IPS DF 19.7 (cell line): ENCODE measurements around the gene NR3C2.
"Not testable (repeated sequence)": the region's sequence is repeated elsewhere in the genome, so short reads cannot be mapped to it uniquely, and the experiment has no call there.

Experiments
- DNase-seq: peaks from one replicate; pipeline ENCODE4 v3.0.0-alpha.2; 2013; ENCODE audit warnings: low read depth, low spot score

The NR3C2 gene

DNA sequence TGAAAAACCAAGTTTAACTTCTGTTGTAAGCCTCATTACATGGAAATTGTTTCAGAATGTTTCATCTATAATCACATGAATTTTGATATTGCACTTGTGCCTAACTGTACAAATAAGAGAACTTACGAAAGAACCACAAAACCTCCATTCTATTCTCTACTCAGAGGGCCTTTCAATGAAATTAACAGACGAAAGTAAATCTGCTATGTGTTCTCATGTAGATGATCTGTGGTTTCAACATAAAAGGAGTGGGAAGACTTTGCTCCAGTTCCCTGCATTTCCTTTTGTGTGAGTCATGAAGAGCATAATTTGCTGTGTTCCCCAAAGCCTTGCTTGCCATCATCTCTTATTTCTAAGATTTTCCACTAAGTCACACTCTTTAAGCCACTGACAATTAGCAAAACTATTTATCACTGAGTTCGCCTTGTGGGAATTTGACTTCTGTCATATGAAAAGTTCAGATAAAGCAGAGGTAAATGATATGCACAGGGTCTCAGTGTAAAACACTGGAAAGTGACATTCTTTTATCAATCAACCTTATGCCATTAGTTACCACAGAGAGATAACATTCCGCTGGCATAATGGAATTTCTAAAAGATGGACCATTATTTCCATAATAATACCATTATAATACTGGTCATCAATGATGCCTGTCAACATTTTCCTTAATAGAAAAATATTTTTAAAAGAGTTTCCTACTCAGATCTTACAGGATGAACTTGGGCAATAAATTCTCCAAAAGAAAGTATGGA lies 329.8 kb downstream of the NR3C2 start:
- no peak for DNase-seq

- no peak for DNase-seq
Observed at GRCh38 chr4:148110169-148110568, 332.0 kb downstream of the NR3C2 start.

GRCh38 chr4:148109216-148109615 lies 333.0 kb downstream of the NR3C2 start:
- no peak for DNase-seq

GRCh38 chr4:148108766-148109165 lies 333.4 kb downstream of the NR3C2 start:
- DNase-seq, result no peak

- DNase-seq, result no peak
Observed at GRCh38 chr4:148103597-148104355, 338.4 kb downstream of the NR3C2 start.

- DNase-seq, result no peak
Observed at GRCh38 chr4:148101790-148102189, 340.4 kb downstream of the NR3C2 start.

DNA sequence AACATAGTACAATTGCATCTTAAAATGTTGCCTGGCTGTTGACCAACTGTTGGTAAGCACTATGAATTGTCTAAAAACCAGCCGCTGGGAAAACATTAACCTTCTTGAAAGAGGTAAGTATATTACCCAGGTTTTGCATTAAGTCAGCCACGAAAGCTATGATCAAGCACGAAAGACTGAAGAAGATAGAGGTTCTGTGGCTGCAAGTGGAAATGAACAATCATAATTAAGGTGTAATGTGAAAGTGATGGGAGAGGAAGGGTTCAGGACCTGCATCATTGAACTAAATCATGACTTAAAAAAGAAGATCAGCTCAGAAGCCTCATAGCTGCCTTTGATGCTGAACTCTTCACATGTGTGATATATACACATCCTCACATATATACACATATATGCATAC lies 341.0 kb downstream of the NR3C2 start:
- no peak for DNase-seq

GRCh38 chr4:148097801-148098200 lies 344.4 kb downstream of the NR3C2 start:
- DNase-seq, result peak; percentile 33

DNA sequence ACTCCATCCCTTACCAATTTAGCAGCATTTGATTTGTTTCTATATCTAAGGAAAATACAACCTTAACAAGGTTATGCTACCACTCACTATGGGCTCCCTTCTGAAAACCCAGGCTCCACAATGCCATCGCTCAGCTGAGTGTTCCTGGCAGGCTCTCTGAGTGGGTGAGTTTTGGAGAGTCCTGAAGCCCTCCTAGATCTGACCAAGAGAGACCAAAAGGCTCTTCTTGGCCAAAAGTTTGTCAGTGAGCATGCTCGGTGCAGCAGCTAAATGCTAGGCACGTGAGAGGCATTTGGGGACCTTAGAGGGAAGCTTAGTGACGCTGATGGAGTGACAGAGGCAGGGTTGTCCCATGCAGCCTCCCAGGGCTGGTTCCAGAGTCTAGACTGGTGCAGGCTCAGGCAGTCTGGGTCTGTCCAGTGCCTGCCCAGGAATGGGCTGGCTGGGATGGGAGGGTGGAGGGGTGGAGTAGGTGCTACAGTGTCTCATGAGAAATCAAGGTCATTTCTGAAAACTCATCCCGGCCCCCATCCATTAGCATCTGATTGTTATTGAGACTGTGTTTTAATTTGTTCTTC lies 346.8 kb downstream of the NR3C2 start:
- DNase-seq, result no peak

DNA sequence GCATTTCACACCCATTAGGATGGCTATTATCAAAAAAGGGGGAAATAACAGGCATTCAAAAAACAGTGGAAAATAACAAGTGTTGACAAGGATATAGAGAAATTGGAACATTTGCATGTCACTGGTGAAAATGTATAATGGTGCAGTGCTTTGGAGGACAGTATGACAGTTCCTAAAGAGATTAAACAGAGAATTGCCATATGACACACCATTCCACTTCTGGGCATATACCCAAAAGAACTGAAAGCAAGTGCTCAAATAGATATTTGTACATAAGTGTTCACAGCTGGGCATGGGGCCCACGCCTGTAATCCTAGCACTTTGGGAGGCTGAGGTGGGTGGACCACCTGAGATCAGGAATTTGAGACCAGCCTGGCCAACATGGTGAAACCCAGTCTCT lies 348.1 kb downstream of the NR3C2 start:
- no peak for DNase-seq

DNA sequence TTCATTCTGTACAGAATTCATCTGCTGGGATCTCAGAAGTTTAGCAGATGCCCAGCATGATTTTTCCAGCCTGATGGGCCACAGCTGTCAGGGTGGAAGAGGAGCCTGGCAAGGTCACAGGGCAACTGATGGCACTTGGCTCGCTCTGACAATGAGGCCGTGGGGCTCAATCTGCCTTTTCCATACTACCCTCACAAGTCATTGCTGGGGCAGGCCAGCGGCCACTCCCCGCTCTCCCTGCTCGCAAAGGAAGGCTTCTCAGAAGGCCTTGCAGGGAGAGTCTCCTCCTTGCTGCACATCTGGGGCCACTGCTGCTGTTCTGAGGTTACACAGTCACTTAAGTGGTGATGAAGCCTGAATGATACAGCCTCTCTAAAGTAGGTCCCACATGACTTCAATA lies 349.1 kb downstream of the NR3C2 start:
- no peak for DNase-seq

- DNase-seq, result no peak
Observed at GRCh38 chr4:148092316-148093014, 349.7 kb downstream of the NR3C2 start.

DNA sequence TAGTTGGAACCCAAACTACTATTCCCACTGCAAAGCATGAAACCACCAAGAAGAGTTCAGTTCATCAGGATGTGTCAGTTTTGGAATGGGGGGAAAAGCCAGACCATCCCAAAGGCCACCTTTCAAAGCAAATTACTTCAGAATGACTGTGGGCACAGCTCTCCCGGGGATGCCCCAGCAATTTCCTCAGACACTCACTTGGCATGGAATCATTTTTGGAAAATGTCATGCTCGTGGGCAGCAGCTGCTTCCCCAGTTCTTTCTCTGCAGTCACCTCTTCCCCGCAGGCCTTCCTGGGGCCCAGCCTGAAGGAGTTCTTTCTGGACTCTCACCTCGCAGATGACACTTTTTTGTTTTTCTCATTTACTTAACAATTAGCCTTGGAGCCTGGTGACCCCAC lies 350.3 kb downstream of the NR3C2 start:
- DNase-seq, result no peak

DNA sequence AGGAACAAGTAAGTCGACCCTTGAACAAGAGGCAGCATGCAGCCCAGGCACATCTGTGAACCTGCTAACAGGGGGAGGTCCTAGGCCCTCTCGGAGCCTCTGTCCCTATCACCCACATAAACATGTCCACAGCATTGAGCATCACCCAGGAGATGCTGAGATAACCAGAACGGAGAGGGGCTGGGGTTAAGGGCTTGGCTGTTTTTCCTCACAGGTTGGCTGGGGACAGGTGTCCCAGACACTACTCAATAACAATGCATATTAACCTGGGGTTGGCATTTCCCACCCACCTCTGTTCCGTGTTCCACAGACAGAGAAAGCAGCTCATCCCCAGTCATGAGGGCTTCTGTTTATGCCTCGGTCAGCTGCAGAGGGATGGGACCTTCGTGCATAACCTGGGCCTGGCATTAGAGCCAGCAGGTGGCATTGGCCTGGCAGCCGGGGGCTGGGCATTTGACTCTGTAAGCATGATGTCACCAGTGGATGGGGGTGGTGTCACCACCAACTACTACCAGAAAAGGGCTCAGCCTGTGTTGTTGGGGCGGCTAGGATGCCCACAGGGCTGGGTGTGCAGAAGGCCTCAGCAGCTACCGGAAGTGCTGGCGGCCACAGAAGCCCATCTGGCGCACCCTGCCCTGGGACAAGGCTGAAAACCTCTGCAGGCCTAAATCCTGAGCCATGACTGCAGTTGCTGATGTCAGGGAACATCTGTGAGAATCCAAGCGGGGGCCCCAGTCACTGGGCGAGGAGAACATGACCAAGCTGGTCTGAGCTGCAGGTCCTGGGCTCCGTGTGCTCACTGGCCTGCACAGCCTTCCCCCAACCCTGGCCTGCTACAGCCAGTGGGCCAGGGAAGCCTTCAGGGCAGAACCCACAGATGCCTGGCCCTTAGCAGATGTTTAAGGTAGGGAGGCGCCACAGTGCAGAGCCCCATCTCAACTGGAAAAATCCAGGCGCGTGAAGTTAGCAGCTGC lies 351.4 kb downstream of the NR3C2 start:
- no peak for DNase-seq

- no peak for DNase-seq
Observed at GRCh38 chr4:148090029-148090428, 352.2 kb downstream of the NR3C2 start.

DNA sequence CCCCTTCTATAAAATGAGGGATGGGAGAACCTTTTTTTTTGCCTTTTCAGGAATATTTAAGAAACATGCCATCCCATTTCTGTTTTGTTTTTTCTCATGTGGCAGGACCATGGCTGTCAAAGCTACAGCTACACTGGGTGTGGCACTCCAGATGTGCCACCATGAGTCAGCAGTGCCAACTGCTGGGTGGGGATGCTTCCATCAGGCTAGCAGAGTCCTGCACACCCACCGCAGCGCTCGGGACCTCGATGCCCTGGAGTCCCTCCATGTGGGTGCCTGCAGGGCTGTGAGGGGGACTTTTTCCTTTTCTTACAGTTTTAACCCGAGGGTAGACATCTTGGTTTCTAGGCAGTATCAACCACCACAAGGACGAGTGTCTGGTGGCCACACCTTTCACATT lies 352.6 kb downstream of the NR3C2 start:
- DNase-seq, result no peak

- not testable (repeated sequence) for DNase-seq
Observed at GRCh38 chr4:148083073-148083472, 359.1 kb downstream of the NR3C2 start.

- DNase-seq, result no peak
Observed at GRCh38 chr4:148081745-148082144, 360.5 kb downstream of the NR3C2 start.

GRCh38 chr4:148081267-148081666 lies 360.9 kb downstream of the NR3C2 start:
- no peak for DNase-seq

GRCh38 chr4:148079961-148080360 lies 362.3 kb downstream of the NR3C2 start:
- DNase-seq, result no peak

GRCh38 chr4:148078061-148078460 lies 364.2 kb downstream of the NR3C2 start:
- DNase-seq, result no peak
